ENCODE measurements around the gene WFS1. TPM values are rescaled to one million over a fixed set of nuclear protein-coding genes. Genes with fewer than 3 reads are reported as not detected.

Gene WFS1
- total RNA-seq, 2 experiments from 2014 or later, result 1.3 to 1.7 TPM

- CTCF ChIA-PET, result no interaction called here
- Mint-ChIP-seq H3K27ac (no peak overlapping the region), H3K4me3 (no peak overlapping the region), H3K27me3 (peaks cover 7% of the 10 kb centered on the region), H3K36me3 (ENCODE audit: low read depth) (no peaks in the 10 kb centered on the region), H3K4me1 (ENCODE audit: low read depth) (no peaks in the 10 kb centered on the region), H3K9me3 (no peaks in the 10 kb centered on the region)
- Histone ChIP-seq H3K27me3 (ENCODE audit: control insufficient read depth in 1 of 2, insufficient read depth in 2 of 2, low read length in 2 of 2) (no peaks in the 10 kb centered on the region), H3K27ac (ENCODE audit: low read depth in 1 of 2, low read length in 2 of 2) (no peak overlapping the region), H3K4me3 (ENCODE audit: low read length) (no peak overlapping the region), H3K36me3 (ENCODE audit: insufficient read depth, low read length) (no peaks in the 10 kb centered on the region), H3K9me3 (ENCODE audit: control insufficient read depth in 1 of 2, insufficient read depth in 1 of 2, low read length in 2 of 2) (peaks cover 0 to 8% of the 10 kb centered on the region in 2 experiments), H3K4me1 (ENCODE audit: insufficient read depth, low read length) (no peaks in the 10 kb centered on the region)
- TF ChIP-seq CTCF (IDR thresholded peaks at IDR 0.05), result no peak
- no peak for ATAC-seq (ENCODE audit: poor library complexity)
- no peak for DNase-seq
- intact Hi-C loops (cut with DNase I, micrococcal nuclease), result no loop called here
- POLR2A ChIA-PET, result no interaction called here
These were observed 33.6 kb upstream of the WFS1 start for GRCh38 chr4:6235901-6236640.

GRCh38 chr4:6236816-6237390 lies 32.7 kb upstream of the WFS1 start:
- ChIA-PET POLR2A (no interaction called here), CTCF (no interaction called here)
- no peaks in the 10 kb centered on the region for H3K4me1 Mint-ChIP-seq (ENCODE audit: low read depth)
- no peak overlapping the region for H3K4me3 ChIP-seq (ENCODE audit: low read length)
- ATAC-seq (ENCODE audit: poor library complexity), result no peak
- no peaks in the 10 kb centered on the region for H3K36me3 Mint-ChIP-seq (ENCODE audit: low read depth)
- peaks cover 12% of the 10 kb centered on the region for H3K27me3 Mint-ChIP-seq
- TF ChIP-seq CTCF (IDR thresholded peaks at IDR 0.05), result no peak
- no peak overlapping the region for H3K27ac ChIP-seq (ENCODE audit: low read depth in 1 of 2, low read length in 2 of 2)
- peak in 1 of 14 experiments; percentile 17 for DNase-seq
- H3K9me3 Mint-ChIP-seq, result no peaks in the 10 kb centered on the region
- no peak overlapping the region for H3K27ac Mint-ChIP-seq
- H3K36me3 ChIP-seq (ENCODE audit: insufficient read depth, low read length), result no peaks in the 10 kb centered on the region
- intact Hi-C loops (cut with DNase I, micrococcal nuclease), result no loop called here
- peaks cover 0 to 8% of the 10 kb centered on the region in 2 experiments for H3K9me3 ChIP-seq (ENCODE audit: control insufficient read depth in 1 of 2, insufficient read depth in 1 of 2, low read length in 2 of 2)
- no peaks in the 10 kb centered on the region for H3K4me1 ChIP-seq (ENCODE audit: insufficient read depth, low read length)
- H3K4me3 Mint-ChIP-seq, result no peak overlapping the region
- no peaks in the 10 kb centered on the region for H3K27me3 ChIP-seq (ENCODE audit: control insufficient read depth in 1 of 2, insufficient read depth in 2 of 2, low read length in 2 of 2)

GRCh38 chr4:6239486-6239885 lies 30.2 kb upstream of the WFS1 start:
- no peak for TF ChIP-seq CTCF (IDR thresholded peaks at IDR 0.05)
- peaks cover 10 to 22% of the 10 kb centered on the region in 2 experiments for H3K9me3 ChIP-seq (ENCODE audit: control insufficient read depth in 1 of 2, insufficient read depth in 1 of 2, low read length in 2 of 2)
- DNase-seq (peak in 1 of 14 experiments; percentile 12), ATAC-seq (ENCODE audit: poor library complexity) (no peak)
- no peak overlapping the region for H3K4me3 ChIP-seq (ENCODE audit: low read length)
- H3K9me3 Mint-ChIP-seq, result no peaks in the 10 kb centered on the region
- H3K4me3 Mint-ChIP-seq, result no peak overlapping the region
- H3K27ac Mint-ChIP-seq, result no peak overlapping the region
- no peaks in the 10 kb centered on the region for H3K4me1 ChIP-seq (ENCODE audit: insufficient read depth, low read length)
- no peaks in the 10 kb centered on the region for H3K36me3 ChIP-seq (ENCODE audit: insufficient read depth, low read length)
- H3K27me3 ChIP-seq (ENCODE audit: control insufficient read depth in 1 of 2, insufficient read depth in 2 of 2, low read length in 2 of 2), result peaks cover 10 to 17% of the 10 kb centered on the region in 2 experiments
- ChIA-PET CTCF (no interaction called here), POLR2A (no interaction called here)
- H3K27me3 Mint-ChIP-seq, result peaks cover 35% of the 10 kb centered on the region
- H3K4me1 Mint-ChIP-seq (ENCODE audit: low read depth), result no peaks in the 10 kb centered on the region
- H3K36me3 Mint-ChIP-seq (ENCODE audit: low read depth), result no peaks in the 10 kb centered on the region
- no peak overlapping the region for H3K27ac ChIP-seq (ENCODE audit: low read depth in 1 of 2, low read length in 2 of 2)
- intact Hi-C loops (cut with DNase I, micrococcal nuclease), result no loop called here
